HG02798 (cell line): ENCODE data around the gene PPFIBP1.
"Not testable (repeated sequence)": the region's sequence is repeated elsewhere in the genome, so short reads cannot be mapped to it uniquely, and the experiment has no call there.

ENCODE experiments used
- ATAC-seq: cut with Tn5 transposase; IDR thresholded peaks from one replicate; pipeline ENCODE4 v1.9.1; 2021; ENCODE audit warnings: mild to moderate bottlenecking; ENCODE audit not compliant: unreplicated experiment, poor library complexity

PPFIBP1 gene

DNA sequence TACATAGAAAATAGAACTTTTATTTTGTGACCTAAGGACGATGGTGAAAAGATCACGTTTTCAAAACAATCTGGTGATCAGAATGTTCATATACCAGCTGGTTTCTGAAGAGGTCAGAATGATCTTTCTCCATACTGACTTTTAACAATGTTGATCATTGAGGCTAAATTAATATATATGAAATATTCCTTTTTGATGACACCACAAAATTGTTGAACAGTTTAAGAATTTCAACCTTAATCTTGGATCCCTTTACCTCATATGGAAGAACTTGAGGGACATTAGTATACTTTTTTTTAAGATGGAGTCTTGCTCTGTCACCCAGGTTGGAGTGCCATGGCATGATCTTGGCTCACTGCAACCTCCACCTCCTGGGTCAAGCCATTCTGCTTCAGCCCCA lies 169.4 kb downstream of the PPFIBP1 start:
- ATAC-seq: no peak

DNA sequence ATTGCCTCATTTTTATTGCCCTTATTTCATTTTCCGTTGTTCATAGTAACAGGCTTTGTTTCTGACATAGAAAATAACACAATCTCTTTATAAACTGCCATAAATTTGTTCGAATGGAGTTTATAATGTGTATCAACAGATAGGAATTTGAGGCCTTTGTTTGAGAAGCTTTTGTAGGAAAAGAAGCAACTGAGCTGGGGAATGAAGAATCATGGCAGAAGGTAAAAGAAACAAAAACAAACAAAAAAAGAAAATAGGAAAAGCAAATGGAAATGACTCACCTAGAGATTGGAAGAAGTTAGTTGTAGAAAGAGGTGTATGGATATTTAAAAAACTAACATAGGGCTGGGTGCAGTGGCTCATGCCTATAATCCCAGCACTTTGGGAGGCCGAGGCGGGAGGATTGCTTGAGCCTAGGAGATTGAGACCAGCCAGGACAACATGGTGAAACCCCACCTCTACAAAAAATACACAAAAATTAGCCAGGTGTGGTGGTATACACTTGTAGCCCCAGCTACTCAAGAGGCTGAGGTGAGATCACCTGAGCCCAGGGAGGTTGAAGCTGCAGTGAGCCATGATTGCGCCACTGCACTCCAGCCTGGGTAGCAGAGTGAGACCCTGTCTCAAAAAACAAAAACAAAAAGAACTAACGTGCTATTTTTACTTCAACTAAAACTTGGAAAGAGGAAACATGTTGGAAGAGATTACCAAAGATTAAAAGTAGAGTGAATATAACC lies 171.7 kb downstream of the PPFIBP1 start:
- no peak for ATAC-seq

GRCh38 chr12:27696293-27696652 lies 172.3 kb downstream of the PPFIBP1 start, which contains the start of gene REP15:
Gene REP15, plus strand, starts transcription at chr12:27696447. Its CDS starts 116 bp downstream, at chr12:27696563.
- no peak for ATAC-seq

DNA sequence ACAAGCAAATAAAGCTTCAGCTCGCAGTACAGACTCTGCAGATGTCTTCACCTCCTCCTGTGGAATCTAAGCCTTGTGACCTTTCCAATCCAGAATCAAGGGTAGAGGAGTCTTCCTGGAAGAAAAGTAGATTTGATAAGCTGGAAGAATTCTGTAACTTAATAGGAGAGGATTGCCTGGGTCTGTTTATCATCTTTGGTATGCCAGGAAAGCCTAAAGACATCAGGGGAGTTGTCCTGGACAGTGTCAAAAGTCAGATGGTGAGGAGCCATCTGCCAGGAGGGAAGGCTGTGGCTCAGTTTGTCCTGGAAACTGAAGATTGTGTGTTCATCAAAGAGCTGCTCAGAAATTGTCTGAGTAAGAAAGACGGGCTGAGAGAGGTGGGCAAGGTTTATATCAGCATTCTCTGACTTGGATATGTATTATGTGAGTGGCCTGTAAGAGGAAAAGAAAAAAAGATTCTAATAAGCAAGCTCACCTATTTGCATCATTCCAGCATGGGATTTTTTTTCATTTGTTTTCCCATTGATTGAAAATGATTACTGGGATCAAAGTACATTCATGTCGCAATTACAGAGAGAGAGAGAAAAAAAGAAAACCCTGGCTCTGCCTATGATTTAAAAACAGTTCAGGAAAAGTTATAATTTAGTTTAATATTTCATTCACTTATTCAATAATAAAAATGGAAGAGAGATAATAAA lies 173.0 kb downstream of the PPFIBP1 start:
- no peak for ATAC-seq

GRCh38 chr12:27703720-27704452 lies 179.9 kb downstream of the PPFIBP1 start:
- peak; percentile 91 for ATAC-seq

GRCh38 chr12:27705263-27705662 lies 181.3 kb downstream of the PPFIBP1 start:
- no peak for ATAC-seq

GRCh38 chr12:27707216-27707615 lies 183.2 kb downstream of the PPFIBP1 start:
- no peak for ATAC-seq

- ATAC-seq: no peak
Observed at GRCh38 chr12:27709212-27709931, 185.4 kb downstream of the PPFIBP1 start.

- ATAC-seq: peak; percentile 45
Observed at GRCh38 chr12:27709932-27710591, 186.1 kb downstream of the PPFIBP1 start.

DNA sequence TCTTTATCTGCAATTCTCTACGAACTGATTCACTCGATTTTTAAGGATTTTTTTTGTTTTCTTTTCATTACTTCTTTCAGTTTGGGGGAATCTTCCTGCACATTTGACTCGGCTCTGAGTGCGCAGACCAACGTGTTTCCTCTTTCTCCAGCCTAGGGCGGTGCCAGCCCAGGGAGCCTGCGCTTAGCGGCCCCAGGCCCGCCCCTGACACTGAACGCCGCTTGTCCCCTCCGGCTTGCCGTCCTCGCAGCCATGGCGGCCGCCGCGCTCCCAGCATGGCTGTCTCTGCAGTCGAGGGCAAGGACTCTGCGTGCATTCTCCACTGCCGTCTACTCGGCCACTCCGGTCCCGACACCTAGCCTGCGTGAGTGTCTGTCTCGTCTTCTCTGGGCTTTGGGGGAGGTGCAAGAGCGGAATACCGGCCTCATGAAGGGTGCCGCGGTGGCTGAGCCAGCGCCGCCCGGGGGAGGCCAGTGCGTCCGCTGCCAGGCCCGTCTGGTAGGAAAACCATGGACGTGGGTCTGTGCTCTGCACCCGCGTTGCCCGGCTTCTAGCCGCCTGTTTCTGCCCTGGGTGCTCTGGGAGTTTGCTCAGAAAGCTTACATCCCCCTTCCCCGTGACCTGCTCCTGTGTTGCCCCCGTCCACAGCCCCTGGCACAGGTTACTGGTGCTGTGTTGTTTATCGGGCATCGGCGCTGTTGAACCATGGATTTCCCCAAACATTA lies 186.7 kb downstream of the PPFIBP1 start, which contains the start of gene MRPS35:
Gene MRPS35 (plus strand): TSS at position 241 of the 725 bp plus-strand sequence. CDS start 12 bp downstream, at position 253.
- peak; percentile 97 for ATAC-seq

GRCh38 chr12:27711317-27711682 lies 187.3 kb downstream of the PPFIBP1 start:
- no peak for ATAC-seq

GRCh38 chr12:27711967-27712366 lies 188.0 kb downstream of the PPFIBP1 start:
- no peak for ATAC-seq

DNA sequence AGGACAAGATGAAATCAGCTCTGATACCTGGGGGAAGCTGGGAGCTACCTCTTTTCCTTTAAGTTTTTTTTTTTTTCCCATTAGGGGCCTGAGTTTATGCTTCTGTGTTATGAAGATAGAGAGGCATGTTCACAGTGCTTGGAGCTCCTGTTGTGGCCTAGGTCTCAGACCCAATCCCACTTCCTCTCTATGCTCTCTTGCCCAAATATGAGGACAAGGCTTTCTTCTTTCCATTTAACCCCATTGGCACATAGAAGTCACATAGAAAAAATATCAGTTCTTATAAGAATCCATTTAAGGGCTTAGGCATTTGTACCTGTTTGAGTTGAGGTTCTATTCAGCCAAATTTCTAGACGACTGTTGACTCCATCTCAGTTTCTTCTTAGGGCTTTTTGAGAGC lies 199.2 kb downstream of the PPFIBP1 start:
- no peak for ATAC-seq

DNA sequence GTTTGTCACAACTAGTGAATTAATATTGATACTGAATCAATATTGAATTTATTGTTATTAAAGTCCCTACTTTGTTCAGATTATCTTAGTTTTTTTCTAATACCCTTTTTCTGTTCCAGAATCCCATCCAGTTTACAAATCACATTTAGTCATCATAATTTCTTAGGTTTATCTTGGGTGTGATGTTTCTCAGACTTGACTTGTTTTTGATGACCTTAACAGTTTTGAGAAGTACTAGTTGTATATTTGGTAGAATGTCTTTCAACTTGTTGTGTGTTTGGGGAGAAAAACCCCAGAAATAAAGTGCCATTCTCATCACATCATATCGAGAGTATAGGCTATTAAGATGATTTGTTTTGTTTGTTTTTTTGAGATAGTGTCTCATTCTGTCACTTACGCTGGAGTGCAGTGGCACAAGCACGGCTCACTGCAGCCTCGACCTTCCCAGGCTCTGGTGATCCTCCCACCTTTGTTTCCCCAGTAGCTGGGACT lies 206.1 kb downstream of the PPFIBP1 start:
- ATAC-seq: no peak

GRCh38 chr12:27732281-27732680 lies 208.3 kb downstream of the PPFIBP1 start:
- ATAC-seq: peak; percentile 65

- ATAC-seq: peak; percentile 66
Observed at GRCh38 chr12:27733052-27733656, 209.1 kb downstream of the PPFIBP1 start.

- ATAC-seq: no peak
Observed at GRCh38 chr12:27733791-27734190, 209.8 kb downstream of the PPFIBP1 start.

GRCh38 chr12:27734321-27734720 lies 210.3 kb downstream of the PPFIBP1 start:
- not testable (repeated sequence) for ATAC-seq

GRCh38 chr12:27743601-27744000 lies 219.6 kb downstream of the PPFIBP1 start:
- no peak for ATAC-seq
